Medulla oblongata (tissue), 1 donor: Measurements from ENCODE around the gene PYROXD2.
"Not testable (repeated sequence)": the region's sequence is repeated elsewhere in the genome, so short reads cannot be mapped to it uniquely, and the experiment has no call there.

Experiments
- DNase-seq: peaks from one replicate; pipeline ENCODE4 v3.0.0-alpha.2; 2015; ENCODE audit errors: extremely low spot score

Gene PYROXD2

DNA sequence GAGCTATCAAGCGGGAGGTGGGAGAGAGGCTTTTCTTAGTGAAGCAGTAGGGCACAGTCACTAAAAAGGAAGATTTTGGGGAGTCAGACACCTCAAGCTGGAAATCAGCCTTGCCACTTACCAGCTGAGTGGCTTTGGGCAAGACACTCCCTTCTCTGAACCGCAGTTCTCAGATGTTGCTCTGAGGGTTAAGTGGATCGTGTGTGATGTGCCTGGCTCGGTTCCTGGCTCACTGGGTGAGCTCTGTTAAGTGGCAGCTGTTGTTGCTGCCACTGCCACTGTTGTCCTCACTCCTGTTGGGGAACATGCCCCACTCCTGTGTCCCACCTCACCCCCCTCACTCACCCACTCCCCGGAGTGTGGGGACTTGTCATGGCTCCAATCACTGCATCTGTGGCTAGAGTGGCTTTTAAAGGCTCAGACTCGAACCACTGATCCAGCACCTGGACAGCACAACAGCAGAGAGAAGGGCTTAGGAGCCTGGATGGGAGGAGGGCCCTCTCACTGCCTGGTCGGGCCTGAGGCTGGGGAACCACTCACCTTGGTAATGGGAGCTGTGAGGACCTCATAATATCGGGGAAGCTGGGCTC lies 20.0 kb downstream of the PYROXD2 start:
- no peak for DNase-seq

DNA sequence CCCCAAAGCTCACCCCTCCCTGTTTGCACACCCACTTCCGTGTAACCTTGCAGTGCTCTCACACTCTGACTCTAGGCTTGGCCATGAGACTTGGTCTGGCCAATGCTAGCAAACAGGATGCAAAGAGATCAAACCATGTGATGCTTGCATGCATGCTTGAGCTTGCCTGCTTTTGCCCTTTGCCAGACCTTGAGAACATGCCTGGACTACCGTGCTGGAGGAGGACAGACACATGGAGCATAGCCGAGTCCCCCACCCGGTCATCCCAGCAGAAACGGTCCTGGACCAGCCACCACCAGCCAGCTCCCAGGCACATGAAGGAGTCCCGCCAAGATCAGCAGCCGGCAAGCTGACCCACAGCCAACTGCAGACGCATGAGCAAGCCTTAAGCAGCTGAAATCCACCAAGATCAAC lies 23.4 kb downstream of the PYROXD2 start:
- peak; percentile 49 for DNase-seq

DNA sequence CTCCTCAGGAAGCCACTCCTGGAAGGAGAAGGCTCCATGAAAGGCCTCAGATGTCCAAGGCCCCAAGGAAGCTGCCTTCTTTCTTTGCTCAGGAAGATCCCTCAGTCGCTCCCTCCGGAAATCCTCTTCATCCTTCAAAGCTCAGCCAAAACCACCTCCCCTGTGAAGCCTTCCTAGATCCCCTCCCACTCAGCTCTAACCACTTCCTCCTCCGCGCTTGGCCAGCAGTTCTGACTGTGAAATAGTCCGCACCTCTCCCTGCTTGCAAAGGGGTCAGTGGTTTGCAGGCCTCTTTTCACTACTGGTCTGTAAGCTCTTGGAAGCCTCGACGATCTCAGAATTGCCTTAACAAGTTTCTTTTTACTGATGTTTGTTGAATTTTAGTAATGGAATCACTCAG lies 23.9 kb downstream of the PYROXD2 start:
- DNase-seq = no peak

DNA sequence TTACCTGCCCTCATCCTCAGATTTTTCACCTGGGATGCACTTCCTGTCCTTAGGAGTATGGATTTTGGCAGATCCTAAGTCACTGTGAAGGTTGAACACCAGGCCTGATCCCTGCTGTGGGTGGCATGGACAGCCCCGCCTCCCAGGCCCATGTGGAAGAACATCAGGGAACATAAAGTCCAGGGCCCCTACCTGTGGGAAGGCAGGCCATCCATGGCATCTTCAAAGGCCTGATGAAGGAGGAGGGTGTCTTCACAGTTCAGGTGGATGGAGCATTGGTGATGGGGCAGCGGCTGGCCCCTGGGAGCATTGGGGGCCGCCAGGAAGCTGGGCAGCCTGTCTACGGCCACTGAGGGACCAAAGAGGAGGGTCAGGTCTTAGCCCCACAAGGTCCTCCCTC lies 24.6 kb downstream of the PYROXD2 start:
- DNase-seq = no peak

DNA sequence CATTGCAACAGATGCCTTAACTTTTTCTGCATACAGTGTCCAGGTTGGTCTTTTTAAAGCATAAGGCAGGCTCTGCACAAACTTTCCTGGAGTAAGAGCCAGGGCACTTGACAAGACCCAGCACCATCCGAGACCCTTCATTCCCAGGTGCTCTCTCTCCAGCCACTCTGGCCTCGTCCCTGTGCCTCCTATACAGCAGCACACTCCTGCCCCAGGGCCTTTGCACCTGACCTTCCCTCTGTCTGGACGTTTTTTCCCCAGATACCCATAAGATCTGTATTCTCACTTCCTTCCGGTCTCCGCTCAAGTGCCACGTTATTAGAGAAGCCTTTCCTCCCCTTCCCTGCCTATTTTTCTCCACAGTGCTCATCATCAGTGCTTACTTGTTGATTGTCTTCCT lies 25.6 kb downstream of the PYROXD2 start:
- DNase-seq = no peak

DNA sequence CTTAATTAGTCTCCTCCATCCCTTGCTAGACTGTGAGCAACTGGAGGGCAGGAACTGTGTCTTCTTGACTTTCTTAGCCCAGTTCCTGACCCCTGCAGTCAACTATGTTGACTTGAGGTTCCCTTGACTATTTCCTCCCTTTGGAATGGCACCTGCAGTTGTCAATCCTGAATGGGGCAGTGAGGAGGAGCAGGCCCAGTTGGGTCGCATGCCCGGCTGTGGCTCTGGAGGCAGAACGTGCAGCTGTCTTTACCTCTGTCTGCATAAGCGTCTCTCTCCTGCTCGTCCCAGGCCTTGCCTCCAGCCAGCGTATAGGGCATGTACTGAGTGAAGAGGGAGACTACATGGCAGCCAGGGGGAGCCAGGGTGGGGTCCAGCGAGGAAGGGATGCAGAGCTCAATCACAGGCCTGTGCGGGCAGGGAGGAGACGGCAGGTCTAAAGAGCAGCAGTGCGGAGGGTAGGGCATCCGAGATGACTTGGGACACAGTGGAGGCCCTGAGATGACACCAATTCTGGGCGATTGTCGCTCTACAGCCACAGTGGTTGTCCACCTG lies 26.8 kb downstream of the PYROXD2 start:
- no peak for DNase-seq

DNA sequence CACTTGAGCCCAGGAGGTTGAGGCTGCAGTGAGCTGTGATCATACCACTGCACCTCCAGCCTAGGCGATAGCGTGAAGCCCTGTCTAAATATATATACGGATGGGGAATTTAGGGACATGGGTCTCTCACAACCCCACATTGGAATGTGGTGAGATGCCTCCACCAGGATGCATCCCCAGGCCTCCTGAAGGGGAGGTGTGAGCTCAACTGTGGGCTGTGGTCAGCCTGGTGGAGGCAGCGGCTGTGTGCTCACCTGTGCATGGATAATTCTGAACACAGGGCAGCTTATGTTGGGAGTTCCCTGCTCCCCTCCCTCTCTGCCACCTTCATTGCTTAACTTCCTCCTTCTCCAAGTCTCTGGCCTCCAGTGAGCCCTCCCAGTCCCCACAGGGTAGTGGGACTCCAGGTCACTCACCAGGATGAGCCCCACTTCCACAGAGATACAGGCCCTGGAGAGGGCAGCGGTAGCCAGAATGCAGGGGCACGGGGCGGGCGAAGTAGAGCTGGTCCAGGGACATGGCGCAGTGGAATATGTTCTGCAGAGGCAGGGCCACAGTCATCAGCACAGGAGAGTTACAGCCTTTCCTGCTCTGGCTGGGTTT lies 30.4 kb downstream of the PYROXD2 start:
- no peak for DNase-seq

DNA sequence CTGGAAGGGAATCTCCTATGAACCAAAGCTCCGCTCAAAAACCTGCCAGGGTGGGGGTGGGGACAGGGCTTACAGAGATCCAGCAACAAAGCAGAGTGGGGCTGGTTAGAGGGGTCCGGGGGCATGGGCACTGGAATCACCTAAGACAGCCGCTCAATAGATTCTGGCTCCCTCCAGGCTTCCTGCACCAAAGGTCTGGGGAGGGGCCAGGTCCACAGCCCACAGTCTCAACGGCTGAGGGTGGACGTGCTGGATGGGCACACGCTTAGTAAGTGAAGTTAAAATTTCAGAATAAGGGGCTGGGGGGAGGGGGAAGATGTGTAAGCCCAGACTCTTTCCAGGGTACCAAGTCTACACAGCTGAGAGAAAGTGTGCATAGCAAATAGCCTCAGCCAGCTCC lies 31.1 kb downstream of the PYROXD2 start:
- DNase-seq = no peak

DNA sequence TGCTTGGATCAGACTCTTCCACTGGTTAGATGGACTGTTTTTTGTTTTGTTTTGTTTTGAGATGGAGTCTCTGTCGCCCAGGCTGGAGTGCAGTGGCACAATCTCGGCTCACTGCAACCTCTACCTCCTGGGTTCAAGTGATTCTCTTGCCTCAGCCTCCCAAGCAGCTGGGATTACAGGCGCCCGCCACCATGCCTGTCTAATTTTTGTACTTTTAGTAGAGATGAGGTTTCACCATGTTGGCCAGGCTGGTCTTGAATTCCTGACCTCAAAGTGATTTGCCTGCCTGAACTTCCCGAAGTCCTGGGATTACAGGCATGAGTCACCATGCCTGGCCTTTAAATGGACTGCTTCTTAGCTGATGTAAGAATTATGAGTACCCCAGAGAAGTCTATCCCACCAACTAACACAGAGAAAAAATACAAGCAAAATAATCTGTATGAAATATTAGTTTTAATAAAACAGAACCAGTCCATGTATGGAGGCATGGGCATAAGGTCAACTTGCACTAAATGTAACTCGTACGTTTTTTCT lies 31.8 kb downstream of the PYROXD2 start:
- not testable (repeated sequence) for DNase-seq

DNA sequence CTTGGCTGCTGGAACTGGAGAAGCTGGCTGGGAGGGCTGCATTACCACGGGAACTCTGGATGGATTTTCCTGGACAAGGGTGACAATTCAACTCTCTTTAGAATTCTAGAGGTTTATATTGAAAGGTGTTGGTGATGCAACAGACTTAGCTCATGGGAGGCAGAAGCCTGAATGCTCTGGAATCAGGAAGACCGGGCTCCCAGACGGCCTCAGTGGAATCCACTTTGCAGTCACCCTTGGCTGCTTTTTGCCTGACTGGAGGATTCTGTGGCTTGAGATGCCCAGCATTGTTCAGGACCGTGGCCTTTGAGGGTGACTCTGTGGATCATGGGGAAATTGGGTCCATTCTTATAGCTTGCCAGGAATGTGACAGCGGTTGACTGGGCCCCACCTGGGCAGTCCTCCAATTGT lies 32.3 kb downstream of the PYROXD2 start:
- no peak for DNase-seq

DNA sequence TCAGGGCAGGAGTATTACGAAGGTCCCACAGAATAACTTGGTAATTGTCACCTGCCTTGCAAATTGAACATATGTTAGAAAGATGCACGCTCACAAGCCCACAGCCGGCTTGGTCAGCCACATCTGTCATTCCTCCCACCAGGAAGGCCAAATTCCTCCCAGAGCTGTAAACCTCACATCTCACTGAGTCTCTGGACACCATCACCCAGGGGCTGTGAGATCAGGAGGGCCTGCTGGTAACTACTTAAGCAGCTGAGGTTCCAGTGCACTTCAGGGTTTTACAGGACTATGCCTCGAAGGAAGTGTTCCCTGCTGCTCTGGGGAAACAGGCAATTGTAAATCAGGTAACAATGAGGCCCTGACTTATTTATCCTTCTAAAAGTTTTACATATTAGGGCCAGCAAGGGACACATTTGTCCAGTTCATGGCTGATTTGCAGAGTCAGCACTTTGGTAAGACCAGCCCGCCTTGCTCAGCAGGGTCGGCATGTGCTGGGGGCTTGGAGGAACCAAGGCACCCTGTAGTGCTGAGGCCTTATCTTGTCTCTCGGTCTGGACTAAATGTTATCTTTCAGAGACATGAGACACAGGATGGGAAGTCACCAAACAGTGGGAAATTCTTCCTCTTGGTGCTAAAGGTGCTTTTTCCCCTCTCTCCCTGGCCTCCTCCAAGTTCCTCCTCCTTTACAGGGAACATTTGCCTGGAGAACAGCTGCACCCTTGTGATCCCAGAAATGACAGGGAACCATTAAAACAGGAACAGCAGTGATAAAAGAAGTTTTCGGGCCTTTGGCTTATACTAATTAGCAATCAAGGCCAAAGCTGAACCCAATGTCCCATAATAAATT lies 34.3 kb downstream of the PYROXD2 start:
- no peak for DNase-seq

DNA sequence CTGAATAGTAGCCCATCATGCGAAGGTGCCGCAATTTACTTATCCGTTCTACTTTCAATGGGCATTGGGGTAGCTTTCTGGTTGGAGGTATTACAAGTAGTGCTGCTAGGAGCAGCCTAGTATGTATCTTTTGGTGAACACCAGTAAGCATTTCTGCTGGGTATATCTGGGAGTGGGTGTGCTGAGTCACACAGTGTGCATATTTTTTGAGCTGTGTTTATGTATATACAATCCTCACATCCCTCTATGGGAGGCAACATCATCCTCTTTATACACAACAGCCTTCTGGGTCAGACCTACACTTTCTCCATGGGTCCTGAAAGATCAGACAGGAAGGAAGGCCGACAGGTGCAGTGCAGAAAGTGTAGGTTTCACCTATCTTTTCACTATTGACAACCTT lies 36.3 kb downstream of the PYROXD2 start:
- no peak for DNase-seq

DNA sequence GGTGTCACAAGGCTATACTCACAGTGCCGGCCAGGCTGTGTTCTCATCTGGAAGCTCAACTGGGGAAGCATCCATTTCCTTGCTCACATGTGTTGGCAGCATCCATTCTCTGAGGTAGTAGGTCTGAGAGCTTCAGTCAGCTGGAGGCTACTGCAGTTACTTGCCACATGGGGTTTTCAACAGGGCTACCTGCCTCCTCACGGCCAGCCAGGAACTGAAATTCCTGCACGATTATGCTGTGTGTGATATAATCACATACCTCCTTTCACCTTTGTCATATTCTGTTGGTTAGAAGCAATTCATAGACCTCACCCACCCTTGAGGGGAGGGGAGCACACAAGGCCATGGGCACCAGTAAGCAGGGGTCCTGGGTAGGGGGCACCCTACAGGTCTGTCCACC lies 37.4 kb downstream of the PYROXD2 start:
- no peak for DNase-seq

DNA sequence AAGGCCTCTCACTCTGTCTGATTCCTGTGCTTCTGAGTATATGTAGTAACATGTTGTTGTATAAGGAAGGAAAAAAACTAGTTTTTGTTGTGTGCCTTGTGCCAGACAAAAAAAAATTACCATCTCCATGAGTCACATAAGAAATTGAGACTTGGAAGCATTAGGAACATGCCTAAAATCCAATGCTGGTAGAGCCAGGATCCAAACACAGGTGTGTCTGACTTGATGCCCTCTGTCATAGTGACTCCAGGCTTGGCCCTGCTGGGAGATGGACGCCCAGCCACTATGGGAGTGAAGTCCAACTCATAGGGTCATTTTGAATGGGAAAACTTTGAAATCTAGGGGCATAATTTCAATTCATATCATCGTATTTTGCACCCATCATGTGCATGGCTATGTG lies 38.0 kb downstream of the PYROXD2 start:
- no peak for DNase-seq

DNA sequence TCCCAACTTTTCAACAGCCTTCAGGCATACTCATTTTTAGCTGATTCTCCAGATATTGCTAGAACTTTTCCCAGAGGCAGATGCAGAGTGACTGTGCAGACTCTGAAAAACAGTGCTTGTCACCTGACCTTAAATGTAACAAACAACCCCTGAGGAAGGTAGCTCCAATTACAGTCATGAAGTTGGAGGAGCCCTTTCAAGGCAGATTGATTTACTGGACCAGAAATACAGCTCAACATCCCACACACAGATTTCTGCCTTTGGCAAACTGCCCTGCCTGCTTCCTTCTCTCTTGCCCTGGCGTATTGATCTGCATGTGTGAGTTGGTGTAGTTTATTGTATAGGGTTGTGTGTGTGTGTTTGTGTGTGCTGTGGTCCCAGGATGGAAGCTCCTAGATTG lies 38.5 kb downstream of the PYROXD2 start:
- no peak for DNase-seq

DNA sequence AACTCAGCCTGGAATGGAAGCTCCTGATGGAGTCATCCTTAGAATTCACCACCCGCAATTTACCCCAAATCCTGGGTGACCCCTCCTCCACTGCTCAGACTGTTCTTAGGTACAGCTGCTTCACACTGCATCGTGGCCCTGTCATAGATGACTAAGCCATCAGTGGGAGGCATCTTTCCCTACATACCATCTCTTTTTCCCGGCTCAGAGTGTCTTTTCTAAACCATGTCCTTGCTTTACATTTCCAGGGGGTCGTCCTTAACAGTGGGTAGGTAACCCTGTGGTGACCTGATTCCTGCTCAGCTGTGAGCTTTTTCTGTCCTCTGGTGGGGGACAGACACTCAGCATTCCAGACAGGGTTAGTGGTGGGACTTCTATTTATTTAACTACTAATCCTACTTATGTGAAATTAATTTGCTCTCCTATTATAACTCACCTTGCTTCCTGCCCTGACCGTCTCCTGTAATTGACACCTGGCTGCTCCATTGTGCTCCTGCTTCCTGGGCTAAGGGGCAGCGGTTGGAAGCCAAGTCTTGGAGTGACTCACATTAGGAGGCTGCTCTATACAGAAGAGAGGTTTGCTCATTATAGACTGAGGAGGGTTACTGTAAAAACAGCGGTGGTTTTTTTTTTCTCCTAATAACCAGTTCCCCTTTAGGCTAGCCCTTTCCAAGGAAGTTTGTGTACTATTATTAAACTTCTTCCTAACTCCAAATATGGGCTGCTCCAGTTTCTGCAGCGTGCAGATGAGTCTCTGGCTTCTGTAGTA lies 40.6 kb downstream of the PYROXD2 start:
- DNase-seq = no peak

DNA sequence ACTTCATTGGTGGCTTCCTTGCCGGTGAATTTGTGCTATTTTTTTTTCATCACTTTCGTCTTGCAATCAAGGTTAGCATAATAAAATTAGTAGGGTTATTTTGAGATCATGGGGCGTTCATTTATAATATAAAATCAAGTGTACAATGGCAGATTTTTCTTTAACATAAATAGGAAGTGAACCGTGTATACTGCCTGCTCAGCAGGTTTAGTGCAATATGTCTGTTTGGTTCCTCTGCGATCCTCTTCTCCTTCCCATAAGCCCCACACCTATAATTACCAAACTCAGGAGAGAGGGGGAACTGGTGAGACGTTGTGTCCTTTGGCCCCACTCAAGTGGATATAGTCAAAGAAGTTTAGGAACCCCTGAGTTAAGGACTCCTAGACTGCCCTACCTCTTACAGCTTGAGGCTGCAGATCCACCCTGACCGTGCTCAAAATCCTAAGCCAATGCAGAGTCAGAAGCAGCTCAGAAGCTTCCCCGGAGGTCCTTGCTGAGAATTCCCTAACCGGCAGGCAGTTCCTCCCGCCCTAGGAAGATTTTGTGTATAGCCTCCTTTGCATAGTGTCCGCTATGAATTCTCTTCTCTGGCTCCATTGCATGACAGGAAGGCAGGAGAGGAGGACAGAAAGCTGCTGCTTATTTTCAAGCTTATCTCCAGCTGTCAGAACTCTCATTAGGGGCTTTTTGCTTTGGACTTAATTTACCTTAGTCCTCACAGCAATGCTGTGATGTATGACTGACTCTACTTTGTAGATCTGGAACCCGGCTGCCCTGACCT lies 41.5 kb downstream of the PYROXD2 start:
- no peak for DNase-seq

DNA sequence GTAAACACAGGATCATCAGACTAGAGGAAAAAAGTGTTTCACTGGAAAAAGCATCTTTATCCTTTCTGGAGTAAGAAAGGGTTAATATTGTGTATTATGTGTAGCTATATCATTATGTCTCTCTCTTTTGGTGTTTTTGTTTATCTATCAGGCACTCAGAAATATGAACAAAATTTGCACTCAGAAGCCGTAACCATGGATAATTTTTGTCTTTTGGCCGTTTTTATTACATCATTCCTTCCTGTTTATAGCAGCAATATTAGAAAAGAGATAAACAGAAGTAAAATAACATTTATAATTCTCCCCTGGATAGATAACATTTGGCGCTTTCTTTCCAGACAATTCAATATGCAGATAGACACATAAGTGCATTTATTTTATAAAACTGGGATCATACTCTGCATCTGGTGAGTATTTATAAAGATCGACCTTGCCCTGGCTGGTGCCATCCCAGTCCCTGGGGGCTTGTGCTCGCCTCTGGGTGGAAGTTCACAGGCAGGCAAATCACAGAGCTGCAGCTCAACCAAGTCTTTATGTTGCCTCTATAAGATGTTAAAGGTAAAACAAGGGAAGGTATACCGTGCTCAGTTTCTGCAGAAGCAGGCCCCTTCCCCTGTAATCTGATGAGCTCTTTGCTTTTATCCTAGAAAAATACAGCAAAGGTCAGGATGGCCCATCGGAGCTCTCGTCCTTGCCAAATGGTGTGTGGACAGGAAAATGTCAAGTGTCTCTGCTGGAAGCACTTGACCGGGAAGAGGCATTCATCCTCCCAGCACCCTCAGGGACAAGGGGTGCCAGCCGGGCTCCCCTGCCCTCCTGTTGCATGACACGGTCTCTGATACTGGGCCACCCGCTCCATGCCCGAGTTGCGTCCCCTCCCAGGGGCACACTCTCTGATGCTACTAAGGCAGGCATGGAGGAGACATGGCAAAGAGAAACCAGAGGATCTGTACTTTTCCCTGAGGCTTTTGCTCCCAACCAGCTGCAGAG lies 43.9 kb downstream of the PYROXD2 start:
- DNase-seq = no peak

DNA sequence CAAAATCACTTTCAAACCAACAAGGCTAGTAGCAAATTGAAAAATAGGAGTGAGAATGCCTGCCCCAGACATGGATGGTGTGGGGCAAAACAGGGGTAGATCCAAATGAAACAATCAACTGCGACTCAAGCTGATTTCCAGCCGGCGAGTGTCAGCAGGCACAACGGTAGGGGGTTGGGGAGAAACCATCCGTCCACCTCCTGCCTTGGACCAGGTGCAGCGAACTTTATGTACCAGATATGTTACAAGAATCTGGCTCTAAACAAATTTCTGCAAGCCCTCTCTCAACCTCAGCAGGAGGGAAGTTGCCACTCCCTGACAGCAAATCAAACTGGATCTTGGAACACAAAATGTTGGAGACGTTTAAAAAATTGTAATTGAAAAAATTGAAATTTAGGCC lies 45.2 kb downstream of the PYROXD2 start:
- no peak for DNase-seq

DNA sequence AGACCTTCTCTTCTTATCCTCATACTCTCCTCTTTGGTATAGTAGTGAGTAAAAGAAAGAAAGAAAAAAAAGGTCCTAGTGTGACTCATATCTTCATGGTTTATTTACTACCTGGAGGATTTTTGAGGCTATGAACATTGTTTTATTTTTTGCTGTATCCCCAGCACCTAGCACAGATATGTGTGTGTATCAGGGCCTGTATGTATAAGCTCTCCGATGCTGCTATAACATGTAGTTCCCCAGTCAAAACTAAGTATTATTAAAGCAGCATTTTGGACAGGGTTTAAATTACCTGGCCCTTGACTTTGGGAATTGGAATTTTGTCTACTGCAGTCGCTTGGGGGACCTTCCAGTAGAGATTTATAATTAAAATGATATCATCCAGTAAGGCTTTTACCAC lies 46.3 kb downstream of the PYROXD2 start:
- no peak for DNase-seq
